ENCODE data around the gene PLTP. TPM values are rescaled to one million over a fixed set of nuclear protein-coding genes. Genes with fewer than 3 reads are reported as not detected.
A peak's percentile ranks its signal among the peaks of the same experiment; 100 is the strongest.

The PLTP gene
- total RNA-seq, 1 experiment from 2014 or later: 1.4 TPM

DNA sequence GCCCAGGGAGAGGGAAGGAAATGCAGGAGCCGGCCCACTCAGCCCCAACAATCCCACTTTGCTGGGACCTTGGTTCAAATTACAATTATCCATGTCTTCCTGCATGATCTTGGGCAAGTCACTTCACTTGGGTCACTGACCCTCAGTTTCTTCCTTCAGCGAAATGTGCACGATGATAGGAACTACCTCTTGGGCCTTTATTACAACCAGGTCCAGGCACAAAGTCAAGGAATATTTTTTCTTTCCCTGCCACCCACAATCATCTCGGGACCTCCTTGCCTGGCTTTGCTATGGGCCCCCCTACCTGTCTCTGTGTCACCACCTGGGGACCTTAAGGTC is 358 bp upstream of the PLTP start:
- CTCF ChIA-PET: no interaction called here
- Mint-ChIP-seq H3K36me3 (ENCODE audit: insufficient read depth, unreplicated experiment) (peaks cover 14% of the 10 kb centered on the region), H3K4me1 (ENCODE audit: low read depth, unreplicated experiment) (peaks cover 9% of the 10 kb centered on the region), H3K9me3 (ENCODE audit: low read depth, unreplicated experiment) (no peaks in the 10 kb centered on the region), H3K27me3 (ENCODE audit: unreplicated experiment) (peaks cover 39% of the 10 kb centered on the region), H3K4me3 (ENCODE audit: low read depth, unreplicated experiment) (peak overlapping the region; percentile 62), H3K27ac (ENCODE audit: unreplicated experiment) (no peak overlapping the region)
- BruUV-seq (replicated peaks): no TSS peak
- intact Hi-C loops (cut with micrococcal nuclease; ENCODE audit: unreplicated experiment): no loop called here
- no peak for DNase-seq
- no peak for TF ChIP-seq CTCF (IDR thresholded peaks at IDR 0.05; ENCODE audit: unreplicated experiment)

- Mint-ChIP-seq H3K4me3 (ENCODE audit: low read depth, unreplicated experiment) (peak overlapping the region; percentile 62), H3K27me3 (ENCODE audit: unreplicated experiment) (peaks cover 39% of the 10 kb centered on the region), H3K27ac (ENCODE audit: unreplicated experiment) (peak overlapping the region; percentile 40), H3K9me3 (ENCODE audit: low read depth, unreplicated experiment) (no peaks in the 10 kb centered on the region), H3K4me1 (ENCODE audit: low read depth, unreplicated experiment) (peaks cover 12% of the 10 kb centered on the region), H3K36me3 (ENCODE audit: insufficient read depth, unreplicated experiment) (peaks cover 14% of the 10 kb centered on the region)
- intact Hi-C loops (cut with micrococcal nuclease; ENCODE audit: unreplicated experiment): no loop called here
- TF ChIP-seq CTCF (IDR thresholded peaks at IDR 0.05; ENCODE audit: unreplicated experiment): no peak
- CTCF ChIA-PET: interaction anchor here (0.5 to 1.6 kb wide), 5 partner anchors 22 to 831 kb away, joined by 3 to 4 read pairs (median 3); partner anchors contain the start of gene PCIF1
- peak; percentile 88 for DNase-seq
- BruUV-seq (replicated peaks): no TSS peak
Measured at GRCh38 chr20:45910670-45911485, 1.1 kb downstream of the PLTP start.

DNA sequence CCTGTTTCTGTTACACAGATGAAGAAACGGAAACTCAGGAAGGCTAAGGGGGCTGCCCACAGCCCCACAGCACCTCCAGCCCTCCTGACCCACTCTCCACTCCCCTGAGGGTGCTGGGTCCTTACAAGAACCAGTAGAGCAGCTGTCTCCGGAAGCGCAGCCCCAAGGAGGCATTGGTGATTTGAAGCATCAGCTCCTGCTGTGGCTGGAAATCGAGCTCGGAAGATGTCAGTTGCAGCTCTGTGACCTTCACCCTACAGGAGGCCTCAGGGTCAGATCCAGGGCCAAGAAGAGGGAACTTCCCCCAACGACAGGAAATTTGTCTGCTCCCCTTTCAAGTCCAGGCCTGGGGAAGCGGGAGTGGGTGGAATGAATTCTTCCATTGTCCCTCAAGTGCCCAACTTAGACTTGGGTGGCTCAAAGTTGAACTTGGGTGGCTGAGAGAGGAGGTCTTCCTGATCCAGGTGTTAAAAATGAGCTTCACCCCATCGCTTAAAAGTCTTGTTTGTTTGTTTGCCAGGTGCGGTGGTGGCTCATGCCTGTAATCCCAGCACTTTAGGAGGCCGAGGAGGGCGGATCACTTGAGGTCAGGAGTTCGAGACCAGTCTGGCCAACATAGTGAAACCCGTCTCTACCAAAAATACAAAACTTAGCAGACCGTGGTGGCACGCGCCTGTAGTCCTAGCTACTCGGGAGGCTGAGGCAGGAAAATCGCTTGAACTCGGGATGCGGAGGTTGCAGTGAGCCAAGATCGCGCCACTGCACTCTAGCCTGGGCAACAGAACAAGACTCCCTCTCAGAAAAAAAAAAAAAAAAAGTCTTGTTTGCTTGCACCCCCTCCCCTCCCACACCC is 1.9 kb downstream of the PLTP start:
- peaks cover 14% of the 10 kb centered on the region for H3K36me3 Mint-ChIP-seq (ENCODE audit: insufficient read depth, unreplicated experiment)
- TF ChIP-seq CTCF (IDR thresholded peaks at IDR 0.05; ENCODE audit: unreplicated experiment): no peak
- intact Hi-C loops (cut with micrococcal nuclease; ENCODE audit: unreplicated experiment): no loop called here
- H3K9me3 Mint-ChIP-seq (ENCODE audit: low read depth, unreplicated experiment): no peaks in the 10 kb centered on the region
- no peak for DNase-seq
- CTCF ChIA-PET: interaction anchor here (0.5 to 1.6 kb wide), 4 partner anchors 21 to 830 kb away, joined by 3 to 4 read pairs (median 4); partner anchors contain the start of gene PCIF1
- no TSS peak for BruUV-seq (replicated peaks)
- H3K27ac Mint-ChIP-seq (ENCODE audit: unreplicated experiment): peak overlapping the region; percentile 40
- H3K4me1 Mint-ChIP-seq (ENCODE audit: low read depth, unreplicated experiment): peaks cover 18% of the 10 kb centered on the region
- H3K27me3 Mint-ChIP-seq (ENCODE audit: unreplicated experiment): peaks cover 35% of the 10 kb centered on the region
- H3K4me3 Mint-ChIP-seq (ENCODE audit: low read depth, unreplicated experiment): no peak overlapping the region

GRCh38 chr20:45909336-45909808 is 2.6 kb downstream of the PLTP start:
- no peak for DNase-seq
- intact Hi-C loops (cut with micrococcal nuclease; ENCODE audit: unreplicated experiment): no loop called here
- Mint-ChIP-seq H3K36me3 (ENCODE audit: insufficient read depth, unreplicated experiment) (peaks cover 14% of the 10 kb centered on the region), H3K9me3 (ENCODE audit: low read depth, unreplicated experiment) (no peaks in the 10 kb centered on the region), H3K27ac (ENCODE audit: unreplicated experiment) (no peak overlapping the region), H3K27me3 (ENCODE audit: unreplicated experiment) (peaks cover 32% of the 10 kb centered on the region), H3K4me1 (ENCODE audit: low read depth, unreplicated experiment) (peaks cover 18% of the 10 kb centered on the region), H3K4me3 (ENCODE audit: low read depth, unreplicated experiment) (no peak overlapping the region)
- no TSS peak for BruUV-seq (replicated peaks)
- no peak for TF ChIP-seq CTCF (IDR thresholded peaks at IDR 0.05; ENCODE audit: unreplicated experiment)
- CTCF ChIA-PET: interaction anchor here (0.6 to 1.6 kb wide), 2 partner anchors 16 to 24 kb away, joined by 3 to 4 read pairs; no protein-coding TSS in a partner anchor
